Upper lobe of right lung (tissue), 1 donor: ENCODE measurements around the gene CASP3. TPM values are rescaled to one million over a fixed set of nuclear protein-coding genes. Genes with fewer than 3 reads are reported as not detected.

Experiments used
- ATAC-seq: fragments of 200-7000 bp; cut with Tn5 transposase; one replicate; pipeline ENCODE4 v1.9.1; 2020; ENCODE audit warnings: mild to moderate bottlenecking, moderate library complexity
- DNase-seq: peaks from one replicate; pipeline ENCODE4 v3.0.0-alpha.2; 2020
- H3K27ac ChIP-seq: fragments of 200-600 bp; one replicate; pipeline ENCODE4 v1.8.0; 2022
- H3K27me3 ChIP-seq: fragments of 200-600 bp; one replicate; pipeline ENCODE4 v1.8.0; 2022; ENCODE audit warnings: mild to moderate bottlenecking
- H3K36me3 ChIP-seq: fragments of 200-600 bp; one replicate; pipeline ENCODE4 v1.8.0; 2022
- H3K4me1 ChIP-seq: fragments of 200-600 bp; one replicate; pipeline ENCODE4 v1.8.0; 2022
- H3K4me3 ChIP-seq: fragments of 200-600 bp; one replicate; pipeline ENCODE4 v1.8.0; 2022; ENCODE audit warnings: mild to moderate bottlenecking
- H3K9me3 ChIP-seq: fragments of 200-600 bp; one replicate; pipeline ENCODE4 v1.8.0; 2022
- CTCF ChIP-seq: fragments of 200-600 bp; IDR thresholded peaks from one replicate; pipeline ENCODE4 v1.8.0; 2022; ENCODE audit warnings: antibody characterized with exemption
- intact Hi-C: fragments of 100-400 bp; cut with DNase I; formaldehyde crosslinking; loops from one replicate; pipeline ENCODE4 v1.11.0; 2022
- total RNA-seq: library from RNA; stranded (reverse); fragmentation: NEBNext Ultra II Directional; extraction: Animal tissue kit (Norgen Biotek cat#: 25700); gene quantifications from one replicate; pipeline ENCODE4 v1.2.1, GENCODE V29; 2021
- donor health status: DM: no; HTN: yes; CAD: no; lungs with severe emphysema.

Gene CASP3
- total RNA-seq, 1 donor from 2014 or later: 17.5 TPM

GRCh38 chr4:184587221-184587620, 62.0 kb downstream of the CASP3 start:
- Histone ChIP-seq H3K27me3 (no peaks in the 10 kb centered on the region), H3K4me3 (no peak overlapping the region), H3K9me3 (no peaks in the 10 kb centered on the region), H3K36me3 (no peaks in the 10 kb centered on the region), H3K27ac (no peak overlapping the region), H3K4me1 (no peaks in the 10 kb centered on the region)
- DNase-seq (no peak), ATAC-seq (no peak)
- intact Hi-C loops: no loop called here
- TF ChIP-seq CTCF: no peak

- ATAC-seq: no peak
- TF ChIP-seq CTCF: no peak
- Histone ChIP-seq H3K27me3 (no peaks in the 10 kb centered on the region), H3K9me3 (no peaks in the 10 kb centered on the region), H3K4me1 (no peaks in the 10 kb centered on the region), H3K36me3 (no peaks in the 10 kb centered on the region), H3K4me3 (no peak overlapping the region), H3K27ac (no peak overlapping the region)
- no peak for DNase-seq
- intact Hi-C loops: no loop called here
These were observed 65.3 kb downstream of the CASP3 start for GRCh38 chr4:184583738-184584502.

Other genes with a start within 250 kb of the CASP3 start
- gene IRF2, start 174.9 kb downstream of the CASP3 start, total RNA-seq: 44.0 TPM
- 14.4 TPM for gene PRIMPOL, start 291 bp upstream of the CASP3 start, total RNA-seq
- gene CENPU, start 84.6 kb upstream of the CASP3 start, total RNA-seq: 1.7 TPM
- 287 TPM for gene ACSL1, start 176.5 kb upstream of the CASP3 start, total RNA-seq